SU-DHL-6 (cell line): ENCODE data around the gene MINK1.

Source experiments
- H2AFZ ChIP-seq: fragments of 200-600 bp; sonication (generic); 2 replicates; pipeline ENCODE4 v1.6.1; 2014; ENCODE audit warnings: low read depth, mild to moderate bottlenecking, moderate library complexity, mixed read lengths, antibody characterized with exemption, low read length; ENCODE audit not compliant: severe bottlenecking
- H3F3A ChIP-seq: fragments of 200-600 bp; shearing (Covaris generic); 2 replicates; pipeline ENCODE4 v1.6.0; 2016; ENCODE audit warnings: antibody characterized with exemption, mild to moderate bottlenecking; ENCODE audit not compliant: insufficient read depth
- H3K27ac ChIP-seq: fragments of 200-600 bp; sonication (generic); 2 replicates; pipeline ENCODE4 v1.5.1; 2016; ENCODE audit warnings: low read depth, mild to moderate bottlenecking, low read length, moderate library complexity, mixed read lengths
- H3K27me3 ChIP-seq: fragments of 200-600 bp; sonication (generic), shearing (Covaris generic); 2 replicates; pipeline ENCODE4 v1.6.0; 2014; ENCODE audit warnings: mild to moderate bottlenecking, low read length
- H3K36me3 ChIP-seq: fragments of 200-600 bp; sonication (generic); 2 replicates; pipeline ENCODE4 v1.6.1; 2014; ENCODE audit warnings: mild to moderate bottlenecking, low read length, mixed read lengths
- H3K4me2 ChIP-seq: fragments of 300-600, 200-600 bp; shearing (Covaris generic), sonication (generic); 2 replicates; pipeline ENCODE4 v1.6.0; 2014; ENCODE audit warnings: low read length, low read depth, mild to moderate bottlenecking; ENCODE audit not compliant: poor library complexity, severe bottlenecking
- H3K4me3 ChIP-seq: fragments of 200-600 bp; sonication (generic); 2 replicates; pipeline ENCODE4 v1.5.1; 2014; ENCODE audit warnings: antibody characterized with exemption, low read length, mild to moderate bottlenecking, mixed read lengths; ENCODE audit not compliant: insufficient read depth, poor library complexity, severe bottlenecking
- H3K79me2 ChIP-seq: fragments of 200-600 bp; sonication (generic); 2 replicates; pipeline ENCODE4 v1.6.1; 2014; ENCODE audit warnings: mild to moderate bottlenecking, low read length, moderate library complexity; ENCODE audit not compliant: insufficient read depth
- H3K9ac ChIP-seq: fragments of 200-600 bp; sonication (generic); 2 replicates; pipeline ENCODE4 v1.7.0; 2014; ENCODE audit warnings: mild to moderate bottlenecking, low read length
- H3K9me2 ChIP-seq: fragments of 200-600 bp; sonication (generic); replicated peaks from 2 replicates; pipeline ENCODE4 v1.6.1; 2014; ENCODE audit warnings: low read length; ENCODE audit not compliant: insufficient read depth
- H3K9me3 ChIP-seq: fragments of 200-600 bp; sonication (generic); 2 replicates; pipeline ENCODE4 v1.6.1; 2014; ENCODE audit warnings: low read length, mixed read lengths; ENCODE audit not compliant: insufficient read depth
- H4K20me1 ChIP-seq: fragments of 200-600 bp; sonication (generic); 2 replicates; pipeline ENCODE4 v1.6.1; 2014; ENCODE audit warnings: low read depth, mild to moderate bottlenecking, antibody characterized with exemption, low read length, moderate library complexity, mixed read lengths
- CTCF ChIP-seq: fragments of 200-600 bp; sonication (generic); IDR thresholded peaks from one replicate; pipeline ENCODE4 v1.5.1; 2017; ENCODE audit warnings: antibody characterized with exemption, mild to moderate bottlenecking, low read length, moderate library complexity; ENCODE audit not compliant: insufficient read depth, poor library complexity, severe bottlenecking
- EZH2phosphoT487 ChIP-seq: fragments of 200-600 bp; sonication (generic), shearing (Covaris generic); conservative IDR thresholded peaks from 2 replicates; pipeline ENCODE4 v1.6.1; 2018; ENCODE audit warnings: mild to moderate bottlenecking, antibody characterized with exemption, low read length, moderate library complexity, mixed read lengths

The MINK1 gene

GRCh38 chr17:4892499-4893221 is 59.5 kb downstream of the MINK1 start:
- Histone ChIP-seq H3K9me2 (no peaks in the 10 kb centered on the region), H3K36me3 (no peaks in the 10 kb centered on the region), H2AFZ (no peak overlapping the region), H4K20me1 (no peaks in the 10 kb centered on the region), H3K27me3 (no peaks in the 10 kb centered on the region), H3K4me3 (no peak overlapping the region), H3K27ac (no peak overlapping the region), H3K79me2 (no peaks in the 10 kb centered on the region), H3K9me3 (no peaks in the 10 kb centered on the region), H3F3A (no peaks in the 10 kb centered on the region), H3K9ac (no peak overlapping the region), H3K4me2 (no peak overlapping the region)
- TF ChIP-seq EZH2phosphoT487: no peak
- TF ChIP-seq CTCF: no peak

GRCh38 chr17:4893272-4893671 is 60.1 kb downstream of the MINK1 start:
- Histone ChIP-seq H3K36me3 (no peaks in the 10 kb centered on the region), H3K79me2 (no peaks in the 10 kb centered on the region), H3K9ac (no peak overlapping the region), H3K27me3 (no peaks in the 10 kb centered on the region), H3K27ac (no peak overlapping the region), H3K4me2 (no peak overlapping the region), H3K9me2 (no peaks in the 10 kb centered on the region), H3K4me3 (no peak overlapping the region), H3K9me3 (no peaks in the 10 kb centered on the region), H4K20me1 (no peaks in the 10 kb centered on the region), H2AFZ (no peak overlapping the region), H3F3A (peaks cover 2% of the 10 kb centered on the region; the same call in 1 of the 2 replicates)
- TF ChIP-seq EZH2phosphoT487 (no peak), CTCF (no peak)

- Histone ChIP-seq H3K4me3 (no peak overlapping the region), H3F3A (peaks cover 5% of the 10 kb centered on the region; the same call in 1 of the 2 replicates), H3K36me3 (no peaks in the 10 kb centered on the region), H3K9ac (no peak overlapping the region), H3K79me2 (no peaks in the 10 kb centered on the region), H3K9me2 (no peaks in the 10 kb centered on the region), H3K9me3 (no peaks in the 10 kb centered on the region), H2AFZ (no peak overlapping the region), H4K20me1 (no peaks in the 10 kb centered on the region), H3K27ac (no peak overlapping the region), H3K4me2 (no peak overlapping the region), H3K27me3 (no peaks in the 10 kb centered on the region)
- no peak for TF ChIP-seq EZH2phosphoT487
- TF ChIP-seq CTCF: no peak
Measured at GRCh38 chr17:4893721-4894560, 60.8 kb downstream of the MINK1 start.
